ENCODE measurements around the gene CNTNAP2. TPM values are rescaled to one million over a fixed set of nuclear protein-coding genes. Genes with fewer than 3 reads are reported as not detected.

Gene CNTNAP2
- total RNA-seq, 1 donor from 2014 or later, result 9.2 TPM

DNA sequence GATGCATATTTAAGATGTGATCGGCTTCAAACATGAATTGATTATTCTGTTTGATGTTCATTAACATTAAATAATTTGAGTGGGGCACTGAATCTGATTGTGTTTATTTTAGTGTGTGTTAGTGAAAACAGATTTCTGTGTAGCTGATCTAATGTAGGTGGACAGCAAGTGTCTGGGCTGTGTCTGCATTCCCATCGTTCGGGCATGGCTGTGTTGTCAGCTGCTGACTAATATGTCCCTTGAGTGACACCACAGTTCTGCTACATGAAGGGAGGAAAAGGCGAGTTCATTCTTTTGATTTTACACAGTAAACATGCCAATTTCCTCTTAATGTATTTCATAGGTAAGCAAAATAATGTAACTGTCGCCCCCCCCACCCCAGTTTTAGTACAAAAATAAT is 203.0 kb downstream of the CNTNAP2 start:
- DNase-seq (ENCODE audit: low read depth), result no peak
- H3K4me3 ChIP-seq (ENCODE audit: low read depth, low read length), result no peak overlapping the region
- TF ChIP-seq, protein P1, sequence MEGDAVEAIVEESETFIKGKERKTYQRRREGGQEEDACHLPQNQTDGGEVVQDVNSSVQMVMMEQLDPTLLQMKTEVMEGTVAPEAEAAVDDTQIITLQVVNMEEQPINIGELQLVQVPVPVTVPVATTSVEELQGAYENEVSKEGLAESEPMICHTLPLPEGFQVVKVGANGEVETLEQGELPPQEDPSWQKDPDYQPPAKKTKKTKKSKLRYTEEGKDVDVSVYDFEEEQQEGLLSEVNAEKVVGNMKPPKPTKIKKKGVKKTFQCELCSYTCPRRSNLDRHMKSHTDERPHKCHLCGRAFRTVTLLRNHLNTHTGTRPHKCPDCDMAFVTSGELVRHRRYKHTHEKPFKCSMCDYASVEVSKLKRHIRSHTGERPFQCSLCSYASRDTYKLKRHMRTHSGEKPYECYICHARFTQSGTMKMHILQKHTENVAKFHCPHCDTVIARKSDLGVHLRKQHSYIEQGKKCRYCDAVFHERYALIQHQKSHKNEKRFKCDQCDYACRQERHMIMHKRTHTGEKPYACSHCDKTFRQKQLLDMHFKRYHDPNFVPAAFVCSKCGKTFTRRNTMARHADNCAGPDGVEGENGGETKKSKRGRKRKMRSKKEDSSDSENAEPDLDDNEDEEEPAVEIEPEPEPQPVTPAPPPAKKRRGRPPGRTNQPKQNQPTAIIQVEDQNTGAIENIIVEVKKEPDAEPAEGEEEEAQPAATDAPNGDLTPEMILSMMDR (conservative IDR thresholded peaks at IDR 0.05; ENCODE audit: low read depth, low read length), result no peak

DNA sequence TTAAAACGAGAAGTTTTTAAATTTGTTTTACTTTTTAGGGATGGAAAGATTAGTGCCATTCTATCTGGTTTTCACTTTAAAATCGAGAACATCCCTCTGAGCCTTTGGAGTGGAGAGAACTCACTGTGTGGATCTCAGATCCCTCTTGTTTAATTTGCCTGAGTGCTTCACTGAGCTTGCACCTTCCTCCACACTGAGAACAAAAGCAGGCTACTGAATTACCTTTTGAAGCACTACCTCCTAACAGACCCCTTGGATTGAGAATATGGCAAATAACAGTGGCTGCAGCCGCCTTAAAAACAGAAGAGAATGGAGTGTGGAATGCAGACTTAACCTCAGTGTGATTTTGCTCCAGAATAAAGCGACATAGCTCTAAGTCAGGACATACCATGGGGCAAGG is 204.7 kb downstream of the CNTNAP2 start:
- no peak overlapping the region for H3K4me3 ChIP-seq (ENCODE audit: low read depth, low read length)
- no peak for DNase-seq (ENCODE audit: low read depth)
- TF ChIP-seq, protein P1 (conservative IDR thresholded peaks at IDR 0.05; ENCODE audit: low read depth, low read length), result no peak

DNA sequence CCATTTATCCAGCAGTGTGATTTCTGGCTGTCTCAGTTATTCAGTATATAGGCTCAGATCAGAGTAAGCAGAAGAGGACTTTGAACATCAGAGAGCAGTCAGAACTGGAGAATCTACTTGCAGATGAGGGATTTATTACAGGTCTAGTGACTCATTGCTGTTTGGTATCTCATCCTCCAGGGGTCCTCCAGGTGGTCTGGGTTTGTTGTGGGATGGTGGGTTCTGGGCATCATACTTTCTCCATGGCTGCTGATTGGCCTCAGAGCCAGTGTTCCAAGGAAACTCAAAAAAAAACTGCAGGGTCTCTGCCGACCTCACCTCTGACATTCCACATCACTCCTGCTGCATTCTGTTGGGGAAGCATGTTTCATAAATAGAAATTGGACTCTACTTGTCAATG is 214.8 kb downstream of the CNTNAP2 start:
- TF ChIP-seq, protein P1 (conservative IDR thresholded peaks at IDR 0.05; ENCODE audit: low read depth, low read length), result no peak
- no peak for DNase-seq (ENCODE audit: low read depth)
- H3K4me3 ChIP-seq (ENCODE audit: low read depth, low read length), result no peak overlapping the region

DNA sequence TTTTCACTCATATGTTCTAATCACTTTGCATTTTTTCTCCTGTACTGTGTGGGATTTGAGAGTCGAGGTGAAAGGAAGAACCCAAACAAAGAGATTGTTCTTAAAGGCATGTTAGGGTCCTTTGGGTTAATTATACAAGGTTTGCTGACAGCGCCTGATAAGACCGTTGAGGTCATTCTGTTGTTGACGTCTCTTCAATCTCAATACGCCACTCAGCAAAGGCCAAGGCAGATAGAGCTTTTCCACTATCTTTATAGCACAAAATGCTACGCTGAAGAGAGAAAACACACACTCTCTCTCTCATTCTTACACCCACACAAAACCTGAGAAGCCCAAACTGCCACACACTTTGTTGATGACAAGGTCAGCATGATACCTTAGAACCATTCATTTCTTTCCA is 228.7 kb downstream of the CNTNAP2 start:
- TF ChIP-seq, protein P1 (conservative IDR thresholded peaks at IDR 0.05; ENCODE audit: low read depth, low read length), result no peak
- no peak overlapping the region for H3K4me3 ChIP-seq (ENCODE audit: low read depth, low read length)
- no peak for DNase-seq (ENCODE audit: low read depth)

DNA sequence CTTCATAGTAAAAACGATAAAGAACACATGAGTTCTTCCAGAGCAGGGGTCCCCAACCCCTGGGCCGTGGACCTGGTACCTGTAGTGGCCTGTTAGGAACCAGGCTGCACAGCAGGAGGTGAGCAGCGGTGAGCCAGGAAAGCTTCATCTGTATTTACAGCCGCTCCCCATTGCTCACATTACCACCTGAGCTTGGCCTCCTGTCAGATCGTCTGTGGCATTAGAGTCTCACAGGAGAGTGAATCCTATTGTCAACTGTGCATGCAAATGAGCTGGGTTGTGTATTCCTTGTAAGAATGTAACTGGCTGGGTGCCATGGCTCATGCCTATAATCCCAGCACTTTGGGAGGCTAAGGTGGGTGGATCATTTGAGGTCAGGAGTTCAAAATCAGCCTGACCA is 229.5 kb downstream of the CNTNAP2 start:
- no peak overlapping the region for H3K4me3 ChIP-seq (ENCODE audit: low read depth, low read length)
- DNase-seq (ENCODE audit: low read depth), result no peak

DNA sequence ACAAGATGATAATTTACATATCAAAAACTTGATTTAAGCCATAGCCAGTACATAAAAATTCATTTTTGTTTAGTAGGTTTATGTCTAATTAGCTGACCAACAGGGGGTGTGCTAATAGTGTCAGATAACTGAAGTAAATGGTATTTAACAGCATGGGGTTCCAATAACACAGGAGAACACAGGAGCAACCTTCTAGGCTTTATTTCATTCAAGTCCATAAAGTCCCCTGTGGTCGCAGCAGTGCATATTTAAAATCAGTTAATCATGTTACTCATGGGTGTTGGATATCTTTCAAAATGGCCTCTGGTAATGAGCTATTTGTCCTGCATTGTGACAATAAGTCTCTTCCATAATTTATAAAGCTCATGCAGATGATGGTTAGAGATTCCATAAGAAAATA is 238.6 kb downstream of the CNTNAP2 start:
- H3K4me3 ChIP-seq (ENCODE audit: low read depth, low read length), result no peak overlapping the region
- no peak for DNase-seq (ENCODE audit: low read depth)
- TF ChIP-seq, protein P1 (conservative IDR thresholded peaks at IDR 0.05; ENCODE audit: low read depth, low read length), result no peak

More for the DNA sequence above, 229.5 kb downstream of the CNTNAP2 start:
- TF ChIP-seq, protein P1 (conservative IDR thresholded peaks at IDR 0.05; ENCODE audit: low read depth, low read length), result no peak

DNA sequence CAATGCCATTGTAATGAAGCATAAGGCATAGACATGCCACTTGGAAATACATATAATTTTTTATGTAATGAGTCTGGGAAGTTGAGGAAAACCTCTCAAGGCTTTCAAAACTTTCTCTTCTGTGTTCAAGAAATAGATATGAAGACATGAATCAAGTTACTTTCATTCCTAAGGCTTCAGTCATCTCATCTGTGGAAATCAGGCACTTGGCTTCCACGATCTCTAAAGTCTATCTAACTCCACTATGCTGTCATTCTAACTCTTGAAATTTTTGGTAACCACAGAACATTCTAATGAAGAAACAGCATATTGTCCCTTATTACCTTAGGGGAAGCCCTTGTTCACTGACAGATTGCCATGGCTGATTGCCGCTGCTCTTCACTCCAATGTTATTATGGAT is 242.6 kb downstream of the CNTNAP2 start:
- DNase-seq (ENCODE audit: low read depth), result no peak
- TF ChIP-seq, protein P1 (conservative IDR thresholded peaks at IDR 0.05; ENCODE audit: low read depth, low read length), result no peak
- H3K4me3 ChIP-seq (ENCODE audit: low read depth, low read length), result no peak overlapping the region
